Suprapubic skin (tissue), 4 donors: ENCODE data around the gene CFAP77. TPM values are rescaled to one million over a fixed set of nuclear protein-coding genes. Genes with fewer than 3 reads are reported as not detected.

Source experiments
- DNase-seq, 2 donors: peaks; one replicate each; pipeline ENCODE4 v3.0.0-alpha.2; 2019; ENCODE audit warnings: low spot score in 2 of 2
- H3K27ac ChIP-seq: fragments of 200-600 bp; sonication (generic); one replicate; pipeline ENCODE4 v1.5.1; 2019
- H3K27me3 ChIP-seq: fragments of 200-600 bp; sonication (generic); one replicate; pipeline ENCODE4 v1.5.1; 2019
- H3K36me3 ChIP-seq: fragments of 200-600 bp; sonication (generic); one replicate; pipeline ENCODE4 v1.5.1; 2019
- H3K4me1 ChIP-seq: fragments of 200-600 bp; sonication (generic); one replicate; pipeline ENCODE4 v1.5.1; 2019
- H3K4me3 ChIP-seq: fragments of 200-600 bp; sonication (generic); one replicate; pipeline ENCODE4 v1.5.1; 2019; ENCODE audit warnings: mild to moderate bottlenecking
- H3K9me3 ChIP-seq: fragments of 200-600 bp; sonication (generic); one replicate; pipeline ENCODE4 v1.5.1; 2019
- EP300 ChIP-seq: sonication (generic); formaldehyde crosslinking; IDR thresholded peaks from one replicate; pipeline ENCODE4 v1.6.1; 2017; ENCODE audit warnings: antibody characterized with exemption
- POLR2A ChIP-seq, 2 donors: fragments of 450-650 bp; IDR thresholded peaks; one replicate each; pipeline ENCODE4 v1.6.1; 2017; ENCODE audit warnings: antibody characterized with exemption in 2 of 2, mild to moderate bottlenecking in 2 of 2, moderate library complexity in 2 of 2
- POLR2AphosphoS5 ChIP-seq, 3 donors: sonication (generic); formaldehyde crosslinking; IDR thresholded peaks; one replicate each; pipeline ENCODE4 v1.6.1; 2017; ENCODE audit warnings: antibody characterized with exemption in 3 of 3
- WGBS: methylation state at CpG from one replicate; pipeline ENCODE4 v1.1.5; 2018; 5-methylcytosine and 5-hydroxymethylcytosine counted together
- total RNA-seq, 4 donors: library from RNA; depleted of rRNA; stranded (reverse); fragments of >200 nt; gene quantifications; one replicate each; pipeline ENCODE4 v1.1.0, GENCODE V29; 2016
- TF ChIP-seq, protein P1 (sequence below), 2 donors: fragments of 200-600 bp in 1 of 2; fragments of 450-650 bp in 1 of 2; sonication (generic) in 1 of 2; IDR thresholded peaks; one replicate each; pipeline ENCODE4 v1.5.1; 2016 to 2019; ENCODE audit warnings: antibody characterized with exemption in 2 of 2, mild to moderate bottlenecking in 1 of 2, moderate library complexity in 1 of 2

CFAP77 gene
- total RNA-seq, result 1 to 10 TPM in 1 of 4 donors, not detected in 3; 1.0 TPM

- Histone ChIP-seq H3K4me1 (peaks cover 42% of the 10 kb centered on the region), H3K4me3 (peak within 1 kb of the TSS; percentile 54), H3K9me3 (no peaks in the 10 kb centered on the region), H3K27ac (no peak within 1 kb of the TSS), H3K36me3 (no peaks in the 10 kb centered on the region), H3K27me3 (peaks cover 52% of the 10 kb centered on the region)
- no peak for DNase-seq
- TF ChIP-seq, protein P1, sequence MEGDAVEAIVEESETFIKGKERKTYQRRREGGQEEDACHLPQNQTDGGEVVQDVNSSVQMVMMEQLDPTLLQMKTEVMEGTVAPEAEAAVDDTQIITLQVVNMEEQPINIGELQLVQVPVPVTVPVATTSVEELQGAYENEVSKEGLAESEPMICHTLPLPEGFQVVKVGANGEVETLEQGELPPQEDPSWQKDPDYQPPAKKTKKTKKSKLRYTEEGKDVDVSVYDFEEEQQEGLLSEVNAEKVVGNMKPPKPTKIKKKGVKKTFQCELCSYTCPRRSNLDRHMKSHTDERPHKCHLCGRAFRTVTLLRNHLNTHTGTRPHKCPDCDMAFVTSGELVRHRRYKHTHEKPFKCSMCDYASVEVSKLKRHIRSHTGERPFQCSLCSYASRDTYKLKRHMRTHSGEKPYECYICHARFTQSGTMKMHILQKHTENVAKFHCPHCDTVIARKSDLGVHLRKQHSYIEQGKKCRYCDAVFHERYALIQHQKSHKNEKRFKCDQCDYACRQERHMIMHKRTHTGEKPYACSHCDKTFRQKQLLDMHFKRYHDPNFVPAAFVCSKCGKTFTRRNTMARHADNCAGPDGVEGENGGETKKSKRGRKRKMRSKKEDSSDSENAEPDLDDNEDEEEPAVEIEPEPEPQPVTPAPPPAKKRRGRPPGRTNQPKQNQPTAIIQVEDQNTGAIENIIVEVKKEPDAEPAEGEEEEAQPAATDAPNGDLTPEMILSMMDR (IDR thresholded peaks at IDR 0.05), result no peak
- TF ChIP-seq POLR2A (IDR thresholded peaks at IDR 0.05) (no peak), POLR2AphosphoS5 (IDR thresholded peaks at IDR 0.05) (no peak), EP300 (no peak)
- WGBS, result 2% methylated on average over 10 of the region's 69 CpGs
Measured at GRCh38 chr9:132409828-132410528, at the start of gene CFAP77. Gene CFAP77, plus strand, starts transcription at chr9:132410211. Its CDS starts 61 bp downstream, at chr9:132410272.

DNA sequence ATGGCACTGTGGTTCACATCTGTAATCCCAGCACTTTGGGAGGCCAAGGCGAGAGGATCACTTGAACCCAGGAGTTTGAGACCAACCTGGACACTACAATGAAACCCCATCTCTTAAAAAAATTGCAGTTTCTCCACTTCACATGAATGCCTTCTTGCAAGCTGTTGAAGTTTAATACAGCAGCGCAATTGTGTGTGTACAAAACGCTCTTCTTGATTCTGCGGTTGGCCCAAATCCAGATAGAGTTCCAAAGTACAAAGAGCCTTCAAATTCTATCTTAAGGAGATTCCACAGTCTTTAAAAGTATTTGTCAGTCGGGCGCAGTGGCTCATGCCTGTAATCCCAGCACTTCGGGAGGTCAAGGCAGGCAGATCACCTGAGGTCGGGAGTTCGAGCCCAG, 45.9 kb upstream of the CFAP77 start:
- no peak for DNase-seq
- TF ChIP-seq EP300 (no peak), POLR2A (IDR thresholded peaks at IDR 0.05) (no peak), POLR2AphosphoS5 (IDR thresholded peaks at IDR 0.05) (no peak)
- TF ChIP-seq, protein P1 (IDR thresholded peaks at IDR 0.05), result no peak
- WGBS, result 90% methylated on average over 9 of the region's 9 CpGs
- Histone ChIP-seq H3K36me3 (no peaks in the 10 kb centered on the region), H3K27me3 (no peaks in the 10 kb centered on the region), H3K4me1 (no peaks in the 10 kb centered on the region), H3K9me3 (no peaks in the 10 kb centered on the region), H3K4me3 (no peak overlapping the region), H3K27ac (no peak overlapping the region)

- H3K9me3 ChIP-seq, result no peaks in the 10 kb centered on the region
- H3K4me3 ChIP-seq, result no peak overlapping the region
- no peaks in the 10 kb centered on the region for H3K36me3 ChIP-seq
- no peaks in the 10 kb centered on the region for H3K27me3 ChIP-seq
- no peak for DNase-seq
- H3K4me1 ChIP-seq, result no peaks in the 10 kb centered on the region
- no peak overlapping the region for H3K27ac ChIP-seq
- WGBS, result 76% methylated on average over 3 of the region's 3 CpGs
- TF ChIP-seq POLR2AphosphoS5 (IDR thresholded peaks at IDR 0.05), result no peak
- no peak for TF ChIP-seq POLR2A (IDR thresholded peaks at IDR 0.05)
- TF ChIP-seq, protein P1 (IDR thresholded peaks at IDR 0.05), result no peak
- TF ChIP-seq EP300, result no peak
Measured at GRCh38 chr9:132365986-132366385, 44.0 kb upstream of the CFAP77 start.

- Histone ChIP-seq H3K36me3 (no peaks in the 10 kb centered on the region), H3K27ac (no peak overlapping the region), H3K4me3 (no peak overlapping the region), H3K4me1 (no peaks in the 10 kb centered on the region), H3K27me3 (no peaks in the 10 kb centered on the region), H3K9me3 (no peaks in the 10 kb centered on the region)
- no peak for TF ChIP-seq POLR2AphosphoS5 (IDR thresholded peaks at IDR 0.05)
- no peak for TF ChIP-seq POLR2A (IDR thresholded peaks at IDR 0.05)
- TF ChIP-seq EP300, result no peak
- TF ChIP-seq, protein P1 (IDR thresholded peaks at IDR 0.05), result no peak
- WGBS, result 87% methylated on average over 4 of the region's 4 CpGs
- no peak for DNase-seq
Measured at GRCh38 chr9:132366481-132366880, 43.5 kb upstream of the CFAP77 start.

DNA sequence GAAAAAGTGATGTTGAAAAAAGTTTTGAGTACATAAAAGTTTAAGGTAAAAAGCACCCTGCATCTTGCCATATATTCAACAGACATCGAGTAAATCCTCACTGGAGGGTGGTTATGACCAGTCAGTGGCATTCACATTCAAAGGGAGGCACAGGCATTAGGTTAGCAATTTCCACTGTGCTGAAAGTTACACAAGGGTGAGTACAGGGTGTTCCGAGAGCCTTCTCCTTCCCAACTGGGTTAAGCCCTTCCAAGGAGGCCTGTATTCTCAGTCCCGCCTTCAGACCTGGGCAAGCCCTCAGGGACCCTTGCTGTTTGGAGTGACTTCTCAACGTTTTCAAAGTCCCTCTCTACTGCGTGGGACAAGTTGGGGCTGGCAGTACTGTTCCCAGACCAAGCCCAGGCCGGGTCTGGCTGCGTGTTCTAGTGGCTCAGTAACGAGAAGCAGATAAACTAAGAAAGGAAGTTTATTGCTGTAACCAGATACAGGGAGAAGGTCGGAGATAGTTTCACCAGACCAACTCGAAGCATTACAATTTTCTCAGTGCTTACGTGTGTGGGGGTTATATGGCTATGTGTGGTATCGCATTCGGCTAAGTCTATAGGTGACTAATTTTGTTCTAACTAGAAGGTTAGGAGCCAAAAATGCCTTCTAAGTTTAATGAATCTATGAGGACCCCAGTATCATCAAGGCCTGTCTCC, 42.2 kb upstream of the CFAP77 start:
- no peak for DNase-seq
- Histone ChIP-seq H3K9me3 (no peaks in the 10 kb centered on the region), H3K4me1 (no peaks in the 10 kb centered on the region), H3K36me3 (no peaks in the 10 kb centered on the region), H3K27ac (no peak overlapping the region), H3K27me3 (no peaks in the 10 kb centered on the region), H3K4me3 (no peak overlapping the region)
- WGBS, result 54% methylated on average over 13 of the region's 13 CpGs
- no peak for TF ChIP-seq EP300
